ENCODE results near the gene CFAP74. TPM values are rescaled to one million over a fixed set of nuclear protein-coding genes. Genes with fewer than 3 reads are reported as not detected.
"Not testable (repeated sequence)": the region's sequence is repeated elsewhere in the genome, so short reads cannot be mapped to it uniquely, and the experiment has no call there.

Gene CFAP74
- total RNA-seq, 4 donors from 2014 or later: 0.13 TPM; not detected in 3

DNA sequence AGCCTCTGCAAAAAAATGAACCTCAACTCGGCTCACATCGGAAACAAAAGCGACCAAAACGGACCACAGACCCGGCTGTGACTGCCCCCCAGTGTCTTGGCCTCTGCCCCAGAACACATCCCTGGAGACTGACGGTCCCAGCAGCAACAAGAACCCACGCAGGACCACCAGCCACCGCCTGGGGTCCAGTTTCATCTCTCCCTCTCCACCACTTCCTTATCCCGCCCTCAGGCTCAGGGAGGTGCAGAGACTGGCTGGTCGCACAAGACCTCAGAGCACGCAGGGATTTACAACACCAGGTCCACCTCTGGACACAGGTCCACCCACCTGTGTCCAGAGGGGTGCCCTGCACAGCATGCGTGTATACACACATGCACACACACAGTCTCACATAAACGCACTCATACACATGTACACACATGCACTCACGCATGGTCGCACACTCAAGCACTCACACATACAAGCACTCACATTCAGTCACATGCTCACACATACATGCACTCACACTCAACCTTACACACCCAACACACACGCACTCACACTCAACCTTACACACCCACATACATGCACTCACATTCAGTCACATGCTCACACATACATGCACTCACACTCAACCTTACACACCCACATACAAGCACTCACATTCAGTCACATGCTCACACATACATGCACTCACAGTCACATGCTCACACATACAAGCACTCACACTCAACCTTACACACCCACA lies 65.9 kb downstream of the CFAP74 start:
- no peaks in the 10 kb centered on the region for H3K27me3 ChIP-seq

DNA sequence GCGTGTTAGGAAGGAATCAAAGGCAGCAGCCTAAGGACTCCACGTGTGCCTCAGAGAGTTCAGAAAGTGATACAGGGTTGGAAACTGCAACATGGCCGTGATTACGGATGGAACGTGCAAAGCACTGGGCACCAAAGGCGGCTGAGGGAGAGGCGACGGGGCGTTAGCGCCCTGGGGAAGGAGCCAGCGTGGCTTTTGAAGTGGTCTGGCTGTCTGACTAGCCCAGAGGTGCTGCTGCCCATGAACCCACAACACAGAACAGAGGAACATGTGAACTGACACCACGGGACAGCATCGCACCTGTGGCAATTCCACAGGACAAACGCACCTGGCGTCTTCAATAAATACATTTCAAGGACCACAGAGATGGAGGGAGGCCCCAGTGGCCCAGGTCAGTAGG lies 66.5 kb downstream of the CFAP74 start:
- no peaks in the 10 kb centered on the region for H3K36me3 ChIP-seq
- 67 to 69% methylated on average over 15 of the region's 15 CpGs for WGBS, 2 donors
- no peak overlapping the region for H3K27ac ChIP-seq
- TF ChIP-seq CTCF (IDR thresholded peaks at IDR 0.05): no peak
- no peak for TF ChIP-seq POLR2A (IDR thresholded peaks at IDR 0.05)
- H3K4me3 ChIP-seq (replicated peaks in 1 of 3): no peak overlapping the region
- H3K27me3 ChIP-seq: no peaks in the 10 kb centered on the region
- intact Hi-C loops (cut with DNase I): no loop called here
- no peaks in the 10 kb centered on the region for H3K4me1 ChIP-seq
- no peak for DNase-seq
- no peaks in the 10 kb centered on the region for H3K9me3 ChIP-seq

More for the DNA sequence above, 65.9 kb downstream of the CFAP74 start:
- H3K4me3 ChIP-seq (replicated peaks in 1 of 3): no peak overlapping the region
- TF ChIP-seq POLR2A (IDR thresholded peaks at IDR 0.05) (no peak), CTCF (IDR thresholded peaks at IDR 0.05) (no peak)
- H3K4me1 ChIP-seq: no peaks in the 10 kb centered on the region
- no peaks in the 10 kb centered on the region for H3K36me3 ChIP-seq
- H3K9me3 ChIP-seq: no peaks in the 10 kb centered on the region
- DNase-seq: no peak
- H3K27ac ChIP-seq: no peak overlapping the region
- WGBS, 2 donors: 77 to 81% methylated on average over 11 to 14 of the region's 16 CpGs
- intact Hi-C loops (cut with DNase I): no loop called here

GRCh38 chr1:1934848-1935247 lies 68.7 kb downstream of the CFAP74 start:
- DNase-seq; H3K4me1 ChIP-seq; H3K27me3 ChIP-seq; H3K4me3 ChIP-seq (replicated peaks in 1 of 3); intact Hi-C loops (cut with DNase I); H3K9me3 ChIP-seq; H3K36me3 ChIP-seq; H3K27ac ChIP-seq: not testable (repeated sequence)
- 85 to 94% methylated on average over 4 to 21 of the region's 21 CpGs for whole genome bisulfite sequencing, 2 donors

- Histone ChIP-seq H3K27me3 (no peaks in the 10 kb centered on the region), H3K27ac (no peak overlapping the region), H3K36me3 (no peaks in the 10 kb centered on the region), H3K4me3 (replicated peaks in 1 of 3) (no peak overlapping the region), H3K9me3 (no peaks in the 10 kb centered on the region), H3K4me1 (no peaks in the 10 kb centered on the region)
- TF ChIP-seq POLR2A (IDR thresholded peaks at IDR 0.05): no peak
- TF ChIP-seq CTCF (IDR thresholded peaks at IDR 0.05): no peak
- intact Hi-C loops (cut with DNase I): no loop called here
- WGBS, 2 donors: 86 to 87% methylated on average over 32 to 38 of the region's 38 CpGs
- no peak for DNase-seq
These were observed 73.7 kb downstream of the CFAP74 start for GRCh38 chr1:1929639-1930545.

DNA sequence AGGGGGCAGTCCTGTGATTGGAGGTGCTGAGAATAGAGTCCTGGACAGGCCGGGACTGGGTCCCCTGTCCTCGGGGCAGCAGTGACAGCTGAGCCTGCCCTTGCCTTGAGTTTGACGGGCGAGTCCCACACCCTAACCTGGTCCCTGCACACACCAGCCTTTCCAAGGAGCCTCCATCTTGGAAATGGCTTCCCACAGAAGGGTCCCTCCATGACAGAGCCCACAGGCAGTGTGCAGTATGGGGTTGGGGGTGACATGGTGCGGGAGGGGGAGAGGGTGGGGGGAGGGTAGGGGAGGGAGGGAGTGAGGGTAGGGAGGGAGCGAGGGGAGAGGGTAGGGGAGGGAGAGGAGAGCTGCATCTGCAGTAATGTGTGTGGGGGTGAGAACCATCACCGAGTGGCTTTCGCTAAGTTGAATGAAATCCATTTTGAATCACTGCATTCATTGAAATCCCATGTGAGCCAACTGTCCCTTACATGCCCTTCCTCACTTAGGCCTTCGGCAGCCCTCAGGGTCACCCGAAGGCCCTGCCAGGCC lies 74.4 kb downstream of the CFAP74 start:
- H3K4me3 ChIP-seq (replicated peaks in 1 of 3): no peak overlapping the region
- no peaks in the 10 kb centered on the region for H3K27me3 ChIP-seq
- TF ChIP-seq POLR2A (IDR thresholded peaks at IDR 0.05): no peak
- TF ChIP-seq CTCF (IDR thresholded peaks at IDR 0.05): no peak
- intact Hi-C loops (cut with DNase I): no loop called here
- no peak for DNase-seq
- no peaks in the 10 kb centered on the region for H3K36me3 ChIP-seq
- no peaks in the 10 kb centered on the region for H3K9me3 ChIP-seq
- 76 to 78% methylated on average over 5 of the region's 10 CpGs for WGBS, 2 donors
- no peak overlapping the region for H3K27ac ChIP-seq
- no peaks in the 10 kb centered on the region for H3K4me1 ChIP-seq

Data from thyroid gland (tissue), 4 donors.